Urinary bladder (tissue), 4 donors: ENCODE results near the gene CDH10. TPM values are rescaled to one million over a fixed set of nuclear protein-coding genes. Genes with fewer than 3 reads are reported as not detected.

Experiments used
- DNase-seq: peaks from one replicate; pipeline ENCODE4 v3.0.0-alpha.2; 2015; ENCODE audit errors: extremely low spot score
- H3K27ac ChIP-seq: one replicate; pipeline ENCODE4 v1.5.1; 2013; ENCODE audit warnings: low read depth, mild to moderate bottlenecking, moderate library complexity
- H3K36me3 ChIP-seq: one replicate; pipeline ENCODE4 v1.6.1; 2013; ENCODE audit warnings: mild to moderate bottlenecking, moderate library complexity; ENCODE audit not compliant: insufficient read depth
- H3K4me1 ChIP-seq: one replicate; pipeline ENCODE4 v1.6.1; 2013; ENCODE audit warnings: mild to moderate bottlenecking, moderate library complexity; ENCODE audit not compliant: insufficient read depth
- H3K4me3 ChIP-seq: one replicate; pipeline ENCODE4 v1.5.1; 2013; ENCODE audit warnings: low read depth, low read length
- WGBS: extraction: QIAGEN DNeasy Blood & Tissue Kit; methylation state at CpG from one replicate; pipeline ENCODE4 v1.1.7; 2013; 5-methylcytosine and 5-hydroxymethylcytosine counted together
- polyA plus RNA-seq: library from polyadenylated mRNA; stranded (reverse); fragments of 200-250 nt; gene quantifications from one replicate; pipeline ENCODE4 v1.2.3, GENCODE V29; 2013
- total RNA-seq: library from RNA; depleted of rRNA; stranded (reverse); fragments of >200 nt; gene quantifications from one replicate; pipeline ENCODE4 v1.2.3, GENCODE V29; 2014
- donor health status: healthy with polysubstance abuse.
- donor health status: healthy.

Gene CDH10
- total and polyA plus RNA-seq, 2 donors, result 0.06 to 1.5 TPM

DNA sequence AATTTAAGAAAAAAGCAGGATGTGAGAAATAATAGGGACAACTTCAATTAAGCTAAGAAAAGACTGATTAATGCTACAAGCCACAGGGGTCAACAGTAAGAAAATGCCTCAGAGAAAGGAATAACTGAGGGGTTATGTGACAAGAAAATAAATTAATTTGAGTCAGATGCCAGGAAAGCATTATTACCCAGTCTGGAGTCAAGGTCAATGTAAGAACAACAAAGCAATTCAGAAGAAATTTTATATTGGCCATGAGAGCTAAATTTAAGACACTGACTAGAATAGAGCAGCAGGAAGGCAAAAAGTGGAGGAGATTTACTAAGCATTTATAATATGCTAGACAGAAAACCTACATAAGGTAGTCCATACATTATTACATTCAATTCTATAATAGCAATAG is 73.5 kb downstream of the CDH10 start:
- DNase-seq, result no peak
- no peak overlapping the region for H3K4me3 ChIP-seq

DNA sequence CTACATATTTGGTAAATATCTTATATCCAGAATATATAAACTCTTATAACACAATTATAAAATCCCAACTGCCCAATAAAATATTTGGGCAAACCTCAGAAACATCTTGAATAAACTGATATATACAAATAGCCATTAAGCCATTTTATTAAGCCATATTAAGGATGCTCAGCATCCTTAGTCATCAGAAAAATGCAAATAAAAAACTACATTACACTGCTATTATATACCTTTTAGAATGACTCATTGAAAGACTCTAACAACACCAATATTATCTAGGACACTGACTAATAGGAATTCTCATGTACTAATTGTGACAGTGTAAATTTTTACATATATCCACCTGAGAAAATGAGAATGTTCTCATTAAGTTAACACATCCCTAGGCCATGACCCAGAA is 77.8 kb downstream of the CDH10 start:
- H3K4me1 ChIP-seq, result no peaks in the 10 kb centered on the region
- no peak overlapping the region for H3K27ac ChIP-seq
- H3K4me3 ChIP-seq, result no peak overlapping the region
- H3K36me3 ChIP-seq, result no peaks in the 10 kb centered on the region
- no peak for DNase-seq

More for the DNA sequence above, 73.5 kb downstream of the CDH10 start:
- no peaks in the 10 kb centered on the region for H3K36me3 ChIP-seq
- no peaks in the 10 kb centered on the region for H3K4me1 ChIP-seq
- no peak overlapping the region for H3K27ac ChIP-seq

DNA sequence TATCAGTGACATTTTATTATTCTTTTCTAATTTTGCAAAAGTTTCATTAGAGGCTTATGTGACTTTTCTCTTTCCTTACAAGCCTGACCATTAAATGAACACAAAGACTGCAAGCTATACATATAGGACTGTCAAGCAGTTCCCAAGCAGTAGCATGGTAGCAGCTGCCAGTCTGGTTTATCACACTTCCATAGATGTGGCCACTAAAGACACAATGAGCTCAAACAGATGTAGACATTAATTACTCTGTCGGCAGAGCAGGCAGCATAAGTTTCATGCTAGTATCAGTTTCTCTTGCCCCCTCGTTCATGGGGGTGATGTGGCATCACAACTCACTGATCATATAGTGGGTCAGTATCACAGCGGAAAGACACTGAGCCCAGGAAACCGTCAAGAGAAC is 89.5 kb downstream of the CDH10 start:
- no peak overlapping the region for H3K27ac ChIP-seq
- WGBS, result 62% methylated on average over 4 of the region's 4 CpGs
- H3K36me3 ChIP-seq, result no peaks in the 10 kb centered on the region
- no peak overlapping the region for H3K4me3 ChIP-seq
- DNase-seq, result no peak
- H3K4me1 ChIP-seq, result no peaks in the 10 kb centered on the region

DNA sequence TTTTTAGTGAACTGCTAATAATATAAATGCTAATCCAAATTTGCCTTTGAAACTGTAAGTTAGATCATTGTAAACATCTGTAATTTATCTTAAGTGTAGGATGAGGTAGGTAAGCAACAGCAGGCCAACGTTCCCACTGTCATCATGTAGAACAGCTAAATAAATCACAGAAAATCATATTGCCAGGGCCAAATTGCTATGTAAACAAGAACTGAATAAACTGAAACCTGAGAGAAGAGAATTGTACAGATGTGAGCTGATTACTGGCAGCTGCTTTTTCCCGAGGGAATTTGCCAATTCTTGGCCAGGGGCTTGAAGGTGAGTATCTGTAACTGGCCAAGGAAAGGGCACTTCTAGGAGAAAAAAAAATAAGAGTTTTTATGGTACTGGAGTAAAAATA is 97.6 kb downstream of the CDH10 start:
- DNase-seq, result peak; percentile 15
- Histone ChIP-seq H3K4me1 (no peaks in the 10 kb centered on the region), H3K27ac (no peak overlapping the region), H3K4me3 (no peak overlapping the region), H3K36me3 (no peaks in the 10 kb centered on the region)
- WGBS, result 20% methylated on average over 2 of the region's 2 CpGs

DNA sequence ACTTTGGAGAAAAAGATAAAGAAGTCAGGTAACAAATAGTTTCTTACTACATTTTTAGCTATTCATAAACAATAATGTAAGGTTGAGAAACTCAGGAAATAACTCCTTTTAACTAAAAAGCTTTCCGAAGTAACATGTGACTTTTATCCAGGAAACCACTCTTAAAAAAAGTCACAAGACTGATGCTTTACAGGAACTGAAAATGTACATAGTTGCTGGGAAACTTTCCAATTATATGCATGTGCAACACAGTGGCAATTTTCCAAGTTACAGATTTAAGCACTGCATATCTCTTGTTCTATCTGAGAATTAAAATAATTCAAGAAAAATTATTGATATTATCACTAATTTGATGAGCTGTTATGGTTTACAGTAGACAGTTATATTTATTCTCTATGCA is 105.2 kb downstream of the CDH10 start:
- Histone ChIP-seq H3K36me3 (no peaks in the 10 kb centered on the region), H3K27ac (no peak overlapping the region), H3K4me1 (no peaks in the 10 kb centered on the region), H3K4me3 (no peak overlapping the region)
- 9% methylated on average over 1 of the region's 1 CpG for WGBS
- peak; percentile 18 for DNase-seq

DNA sequence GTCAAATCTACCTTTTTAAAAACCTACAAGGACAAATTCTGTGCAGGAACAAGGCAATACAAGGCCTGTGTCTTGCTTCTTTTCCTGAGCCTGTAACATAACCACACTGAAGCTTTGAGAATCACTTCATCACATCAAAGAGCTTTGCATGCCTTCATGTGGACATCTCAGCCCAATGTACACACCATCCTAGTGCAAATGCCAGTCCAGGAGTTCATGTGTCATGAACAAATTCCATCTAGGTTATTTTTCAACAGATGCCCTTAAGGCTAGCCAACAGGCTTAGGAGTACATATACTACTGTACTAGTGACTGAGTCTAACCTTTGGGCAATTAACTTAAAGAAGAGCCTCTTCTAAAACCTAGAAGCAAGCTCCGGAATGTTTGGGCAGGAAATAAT is 106.4 kb downstream of the CDH10 start:
- H3K36me3 ChIP-seq, result no peaks in the 10 kb centered on the region
- WGBS, result 79% methylated on average over 1 of the region's 1 CpG
- no peaks in the 10 kb centered on the region for H3K4me1 ChIP-seq
- no peak overlapping the region for H3K4me3 ChIP-seq
- no peak for DNase-seq
- no peak overlapping the region for H3K27ac ChIP-seq

DNA sequence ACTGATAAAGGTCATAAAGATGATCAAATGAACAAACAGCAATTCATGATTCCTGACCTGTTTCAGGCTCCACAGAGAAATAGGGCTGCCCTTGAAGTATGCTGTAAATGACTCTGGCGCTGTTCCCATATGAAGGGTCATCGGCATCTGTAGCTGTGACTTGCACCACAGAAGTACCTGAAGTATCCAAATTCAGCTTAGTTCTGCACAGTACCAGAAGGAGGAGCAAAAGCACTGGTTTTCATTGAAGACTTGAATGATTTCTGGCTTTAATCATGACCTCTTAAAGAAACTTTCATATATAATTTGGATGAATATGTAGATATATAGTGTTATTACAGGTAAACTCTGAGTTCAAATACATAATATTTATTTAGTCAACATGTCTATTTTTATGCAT is 109.1 kb downstream of the CDH10 start:
- no peak overlapping the region for H3K4me3 ChIP-seq
- H3K36me3 ChIP-seq, result no peaks in the 10 kb centered on the region
- no peaks in the 10 kb centered on the region for H3K4me1 ChIP-seq
- no peak overlapping the region for H3K27ac ChIP-seq
- no peak for DNase-seq
- 87% methylated on average over 2 of the region's 2 CpGs for WGBS

DNA sequence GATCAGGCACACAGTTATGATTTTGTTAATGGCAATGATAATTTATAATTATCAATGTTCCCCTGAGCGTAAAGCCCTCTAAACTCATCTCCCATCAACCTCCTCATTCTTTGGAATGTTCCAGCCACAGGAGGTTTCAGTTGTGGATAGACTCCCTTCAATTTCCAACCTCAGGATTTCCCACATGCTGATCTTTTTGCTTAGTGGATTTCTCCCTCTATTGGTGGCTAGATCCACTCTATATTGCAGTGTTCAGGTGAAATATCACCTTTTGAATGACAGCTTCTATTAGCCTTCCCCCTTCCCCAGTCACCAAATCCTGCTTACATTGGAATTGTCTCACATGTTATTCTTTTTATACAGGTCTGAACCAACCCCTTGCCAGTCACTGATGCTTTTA is 113.9 kb downstream of the CDH10 start:
- Histone ChIP-seq H3K4me1 (no peaks in the 10 kb centered on the region), H3K36me3 (no peaks in the 10 kb centered on the region), H3K27ac (no peak overlapping the region), H3K4me3 (no peak overlapping the region)
- no peak for DNase-seq
- WGBS, result 91% methylated on average over 1 of the region's 1 CpG

DNA sequence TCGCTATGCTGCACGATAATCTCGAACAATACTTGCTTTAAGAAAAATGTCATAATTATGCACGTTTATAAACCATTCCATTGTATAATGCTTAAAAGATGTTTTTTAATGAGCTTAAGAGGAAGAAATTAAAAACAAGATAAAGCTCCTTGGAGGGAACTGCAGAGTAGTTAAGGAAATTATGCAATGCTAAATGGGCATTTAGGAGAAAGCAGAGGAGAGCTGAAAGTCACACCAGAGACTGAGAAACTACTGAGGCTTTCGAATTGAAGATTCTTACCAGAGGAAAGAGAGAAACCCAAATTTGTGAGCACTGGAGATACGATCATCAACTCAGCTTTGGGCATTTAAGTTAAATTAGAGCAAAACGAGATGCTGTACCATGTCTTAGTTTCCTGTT is 119.4 kb downstream of the CDH10 start:
- WGBS, result 80% methylated on average over 7 of the region's 7 CpGs
- no peaks in the 10 kb centered on the region for H3K36me3 ChIP-seq
- no peak for DNase-seq
- H3K4me1 ChIP-seq, result no peaks in the 10 kb centered on the region
- no peak overlapping the region for H3K27ac ChIP-seq
- no peak overlapping the region for H3K4me3 ChIP-seq

DNA sequence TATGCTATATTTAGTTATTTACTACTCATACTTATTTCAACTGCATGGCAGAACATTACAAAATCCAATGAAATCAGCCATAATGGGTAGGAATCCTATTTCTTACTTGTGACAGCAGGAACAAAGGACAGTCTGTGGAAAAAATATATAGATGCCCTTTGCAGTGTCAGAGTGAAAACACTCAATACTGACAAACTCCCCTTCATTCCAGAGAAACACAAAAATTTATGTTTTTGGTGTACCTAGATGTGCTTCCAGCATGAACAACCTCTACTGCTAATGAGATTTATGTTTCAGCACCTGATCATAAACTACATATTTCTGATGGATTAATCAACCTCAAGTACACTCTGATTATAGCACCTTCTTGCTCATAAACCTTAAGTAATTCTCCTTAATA is 132.4 kb downstream of the CDH10 start:
- no peak overlapping the region for H3K27ac ChIP-seq
- no peak for DNase-seq
- no peaks in the 10 kb centered on the region for H3K4me1 ChIP-seq
- H3K36me3 ChIP-seq, result no peaks in the 10 kb centered on the region
- H3K4me3 ChIP-seq, result no peak overlapping the region

DNA sequence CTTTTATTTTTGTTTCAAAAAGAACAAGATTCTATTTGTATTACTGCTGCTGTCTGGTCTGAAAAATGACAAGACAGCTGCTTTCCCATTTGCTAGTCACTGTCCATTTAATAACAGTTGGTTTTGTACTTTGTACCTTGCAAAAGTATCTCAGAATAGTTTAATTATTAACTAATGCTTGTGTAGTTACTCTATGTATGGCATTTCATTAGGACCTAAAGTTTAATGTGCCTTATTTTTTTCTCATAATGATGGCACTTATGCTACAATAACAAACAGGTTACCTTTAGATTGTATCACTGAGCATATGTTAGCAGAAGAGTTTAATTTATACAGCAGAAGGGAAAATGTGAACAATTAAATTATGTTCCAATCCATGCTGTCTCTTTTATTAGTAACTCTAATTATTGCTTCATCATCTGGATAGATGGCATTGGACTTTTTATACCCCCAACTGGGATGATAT is 134.2 kb downstream of the CDH10 start:
- Histone ChIP-seq H3K4me1 (no peaks in the 10 kb centered on the region), H3K4me3 (no peak overlapping the region), H3K36me3 (no peaks in the 10 kb centered on the region), H3K27ac (no peak overlapping the region)
- DNase-seq, result no peak

DNA sequence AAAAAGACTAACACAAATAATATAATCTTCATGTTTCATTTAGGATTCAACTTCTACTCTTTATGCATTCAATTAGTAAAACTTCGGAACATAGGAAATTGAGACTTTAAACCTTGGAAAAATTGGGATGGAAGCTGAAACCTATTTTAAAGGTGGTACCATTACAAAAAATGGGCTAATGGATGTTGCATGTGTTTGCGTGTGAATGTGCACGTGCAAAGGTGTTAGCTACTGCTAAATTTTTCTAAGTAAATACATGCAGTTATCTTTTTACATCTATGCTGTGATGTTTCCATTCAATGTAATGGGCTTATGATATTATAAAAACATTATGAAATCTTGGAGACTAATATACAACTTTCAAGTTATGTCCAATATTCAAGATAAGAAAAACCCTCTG is 134.8 kb downstream of the CDH10 start:
- Histone ChIP-seq H3K4me3 (no peak overlapping the region), H3K4me1 (no peaks in the 10 kb centered on the region), H3K27ac (no peak overlapping the region), H3K36me3 (no peaks in the 10 kb centered on the region)
- DNase-seq, result no peak
- 83% methylated on average over 3 of the region's 3 CpGs for WGBS

DNA sequence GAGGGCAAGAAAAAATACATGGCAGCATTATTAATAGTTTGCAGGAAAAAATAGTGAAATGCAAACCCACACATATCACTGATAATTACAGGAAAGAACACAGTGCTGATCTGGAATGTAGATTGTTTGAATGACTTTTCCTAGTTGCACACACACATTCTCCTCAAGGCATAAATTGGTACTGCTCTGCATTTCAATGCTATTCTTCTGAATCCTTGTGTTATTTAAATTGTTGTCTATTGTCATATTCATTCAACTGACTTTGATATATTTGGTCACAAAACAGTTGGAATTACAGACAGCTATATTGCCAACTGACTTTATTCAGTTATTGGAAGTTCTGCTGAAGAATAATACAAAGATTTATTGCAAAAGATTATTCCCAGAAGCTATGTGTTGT is 139.5 kb downstream of the CDH10 start:
- H3K27ac ChIP-seq, result no peak overlapping the region
- H3K36me3 ChIP-seq, result no peaks in the 10 kb centered on the region
- no peak overlapping the region for H3K4me3 ChIP-seq
- DNase-seq, result no peak
- H3K4me1 ChIP-seq, result no peaks in the 10 kb centered on the region

DNA sequence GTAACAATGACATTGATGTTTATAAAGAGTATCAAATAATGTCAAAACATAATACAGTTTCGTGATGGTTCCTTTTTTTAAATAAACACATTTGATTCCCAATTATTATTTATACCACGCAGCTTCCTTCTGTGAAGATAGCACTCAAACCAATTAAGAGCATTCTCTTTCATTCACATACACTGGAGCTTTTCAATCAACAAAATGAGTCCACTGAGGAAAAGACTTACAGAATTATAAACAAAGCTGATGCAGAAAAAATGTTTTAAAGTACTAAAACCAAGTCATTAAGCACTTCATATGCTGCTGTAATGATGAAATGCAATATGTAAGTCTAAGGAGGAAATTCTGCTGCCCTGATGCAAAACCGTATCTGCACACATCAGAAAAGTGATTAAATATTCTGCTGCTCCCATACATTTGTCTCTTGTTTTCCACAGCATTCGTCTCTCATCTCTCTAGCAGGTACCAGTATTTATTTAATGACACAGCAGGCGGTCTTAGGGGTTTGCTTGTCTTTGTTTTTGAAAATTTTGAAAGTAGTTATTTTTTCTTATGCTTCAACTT is 147.1 kb downstream of the CDH10 start:
- H3K4me3 ChIP-seq, result no peak overlapping the region
- no peaks in the 10 kb centered on the region for H3K36me3 ChIP-seq
- 46% methylated on average over 5 of the region's 5 CpGs for WGBS
- no peaks in the 10 kb centered on the region for H3K4me1 ChIP-seq
- no peak overlapping the region for H3K27ac ChIP-seq
- no peak for DNase-seq

DNA sequence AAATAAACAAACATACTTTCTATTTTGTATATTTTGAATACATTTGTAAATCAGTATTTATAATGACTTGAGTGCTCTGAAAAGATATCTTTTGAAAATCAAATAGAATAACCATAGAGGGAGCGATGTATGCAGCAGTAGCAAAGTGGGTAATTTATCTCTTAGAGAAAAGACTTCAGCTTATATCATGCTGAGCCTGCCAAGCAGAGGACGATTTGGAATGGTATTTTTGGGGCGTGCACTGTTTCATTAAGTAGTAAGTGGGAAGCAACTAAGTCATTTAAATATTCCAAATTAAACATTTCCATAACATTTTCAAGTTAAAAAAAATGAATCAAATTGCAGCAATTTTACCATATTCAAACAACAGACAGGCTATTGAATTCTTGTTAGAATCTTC is 147.6 kb downstream of the CDH10 start:
- 45% methylated on average over 3 of the region's 3 CpGs for WGBS
- no peaks in the 10 kb centered on the region for H3K4me1 ChIP-seq
- H3K4me3 ChIP-seq, result no peak overlapping the region
- H3K36me3 ChIP-seq, result no peaks in the 10 kb centered on the region
- DNase-seq, result no peak
- H3K27ac ChIP-seq, result no peak overlapping the region
